HG03558 (cell line): Measurements from ENCODE around the gene ALG6.
"Not testable (repeated sequence)": the region's sequence is repeated elsewhere in the genome, so short reads cannot be mapped to it uniquely, and the experiment has no call there.

Experiments
- ATAC-seq: cut with Tn5 transposase; IDR thresholded peaks from one replicate; pipeline ENCODE4 v1.9.1; 2021; ENCODE audit warnings: moderate number of reproducible peaks; ENCODE audit not compliant: unreplicated experiment; ENCODE audit errors: extremely low read depth

The ALG6 gene

GRCh38 chr1:63327417-63328054 is 39.9 kb upstream of the ALG6 start:
- no peak for ATAC-seq

GRCh38 chr1:63328122-63328521 is 39.3 kb upstream of the ALG6 start:
- ATAC-seq: no peak

- ATAC-seq: no peak
Observed at GRCh38 chr1:63328781-63329180, 38.6 kb upstream of the ALG6 start.

GRCh38 chr1:63329621-63330330 is 37.7 kb upstream of the ALG6 start:
- no peak for ATAC-seq

- no peak for ATAC-seq
Observed at GRCh38 chr1:63330331-63330916, 37.0 kb upstream of the ALG6 start.

GRCh38 chr1:63342402-63342801 is 25.0 kb upstream of the ALG6 start:
- ATAC-seq: no peak

- no peak for ATAC-seq
Observed at GRCh38 chr1:63343922-63344321, 23.5 kb upstream of the ALG6 start.

- ATAC-seq: no peak
Observed at GRCh38 chr1:63350320-63350719, 17.1 kb upstream of the ALG6 start.

- ATAC-seq: no peak
Observed at GRCh38 chr1:63352736-63353135, 14.7 kb upstream of the ALG6 start.

GRCh38 chr1:63356234-63356633 is 11.2 kb upstream of the ALG6 start:
- not testable (repeated sequence) for ATAC-seq

GRCh38 chr1:63359561-63359960 is 7.9 kb upstream of the ALG6 start:
- no peak for ATAC-seq

- ATAC-seq: no peak
Observed at GRCh38 chr1:63362073-63362472, 5.4 kb upstream of the ALG6 start.

GRCh38 chr1:63362578-63362977 is 4.8 kb upstream of the ALG6 start:
- ATAC-seq: no peak

GRCh38 chr1:63363014-63363413 is 4.4 kb upstream of the ALG6 start:
- ATAC-seq: no peak

- ATAC-seq: no peak
Observed at GRCh38 chr1:63366908-63367214, 566 bp upstream of the ALG6 start.

GRCh38 chr1:63368131-63368530 is 704 bp downstream of the ALG6 start:
- ATAC-seq: no peak

- ATAC-seq: no peak
Observed at GRCh38 chr1:63379583-63379982, 12.2 kb downstream of the ALG6 start.

- ATAC-seq: no peak
Observed at GRCh38 chr1:63381741-63382140, 14.3 kb downstream of the ALG6 start.

- no peak for ATAC-seq
Observed at GRCh38 chr1:63401945-63402344, 34.5 kb downstream of the ALG6 start.

- no peak for ATAC-seq
Observed at GRCh38 chr1:63403386-63403785, 36.0 kb downstream of the ALG6 start.

GRCh38 chr1:63405021-63405420 is 37.6 kb downstream of the ALG6 start:
- no peak for ATAC-seq

GRCh38 chr1:63405987-63406386 is 38.6 kb downstream of the ALG6 start:
- ATAC-seq: no peak
